ENCODE data around the gene HECW1. TPM values are rescaled to one million over a fixed set of nuclear protein-coding genes. Genes with fewer than 3 reads are reported as not detected.
A peak's percentile ranks its signal among the peaks of the same experiment; 100 is the strongest.
"Not testable (repeated sequence)": the region's sequence is repeated elsewhere in the genome, so short reads cannot be mapped to it uniquely, and the experiment has no call there.

Gene HECW1
- total and polyA plus RNA-seq, 2 donors (not counting 1 experiment from before 2014, with no cell fraction given) = not detected

- POLR2A ChIA-PET = no interaction called here
- peak overlapping the region; percentile 25 for H3K4me2 ChIP-seq (replicated peaks; ENCODE audit: low read depth, low read length, poor library complexity, severe bottlenecking)
- CTCF ChIA-PET = no interaction called here
- H3K36me3 ChIP-seq (replicated peaks in 1 of 2; ENCODE audit: control extremely low read depth in 1 of 2, control insufficient read depth in 1 of 2, extremely low read depth in 1 of 2, insufficient read depth in 2 of 2, low read length in 1 of 2) = no peaks in the 10 kb centered on the region
- H3K27me3 ChIP-seq (replicated peaks in 1 of 4; ENCODE audit: control extremely low read depth in 1 of 4, control insufficient read depth in 3 of 4, insufficient read depth in 4 of 4, low read length in 3 of 4) = no peaks in the 10 kb centered on the region
- H3K9me3 ChIP-seq (ENCODE audit: control extremely low read depth in 1 of 3, control insufficient read depth in 2 of 3, insufficient read depth in 1 of 3, low read length in 2 of 3) = peaks cover 0 to 4% (median 0%) of the 10 kb centered on the region in 3 donors
- no peaks in the 10 kb centered on the region for H4K20me1 ChIP-seq (ENCODE audit: control insufficient read depth, insufficient read depth, low read length, poor library complexity, severe bottlenecking)
- ATAC-seq (ENCODE audit: low read depth) (no peak), DNase-seq (no peak)
- Mint-ChIP-seq H3K9me3 (ENCODE audit: insufficient read depth) (no peaks in the 10 kb centered on the region), H3K4me3 (no peak overlapping the region), H3K27ac (peak overlapping the region; percentile 44), H3K4me1 (peaks cover 20% of the 10 kb centered on the region), H3K27me3 (no peaks in the 10 kb centered on the region)
- H3K4me1 ChIP-seq (ENCODE audit: control insufficient read depth in 2 of 2, insufficient read depth in 2 of 2, low read length in 2 of 2) = peaks cover 0 to 5% of the 10 kb centered on the region in 2 donors
- peak overlapping the region; percentile 45 for H2AFZ ChIP-seq (ENCODE audit: insufficient read depth, low read depth, low read length, poor library complexity, severe bottlenecking)
- H3K9ac ChIP-seq (ENCODE audit: low read length) = no peak overlapping the region
- no peaks in the 10 kb centered on the region for H3K79me2 ChIP-seq (ENCODE audit: control insufficient read depth, insufficient read depth, low read length)
- 50% methylated on average over 1 of the region's 6 CpGs for WGBS (ENCODE audit: insufficient coverage)
- TF ChIP-seq CTCF (IDR thresholded peaks at IDR 0.05) = no peak
- TF ChIP-seq EZH2 (IDR thresholded peaks at IDR 0.05; ENCODE audit: borderline replicate concordance, insufficient read depth, low read depth, low read length, poor library complexity, severe bottlenecking) = no peak
- H3K4me3 ChIP-seq (ENCODE audit: control extremely low read depth in 1 of 5, extremely low read depth in 1 of 5, insufficient read depth in 1 of 5, low read depth in 2 of 5, low read length in 4 of 5) = no peak overlapping the region
- intact Hi-C loops (cut with micrococcal nuclease) = no loop called here
- H3K27ac ChIP-seq (ENCODE audit: low read length in 2 of 2) = no peak overlapping the region
Measured at GRCh38 chr7:43072530-43072929, 39.9 kb upstream of the HECW1 start.

- H3K27ac ChIP-seq (ENCODE audit: low read length in 2 of 2); CTCF ChIA-PET; intact Hi-C loops (cut with micrococcal nuclease); H3K9me3 Mint-ChIP-seq (ENCODE audit: insufficient read depth); H3K4me3 Mint-ChIP-seq; H3K4me1 ChIP-seq (ENCODE audit: control insufficient read depth in 2 of 2, insufficient read depth in 2 of 2, low read length in 2 of 2); DNase-seq; ATAC-seq (ENCODE audit: low read depth); H3K27ac Mint-ChIP-seq; H3K36me3 ChIP-seq (replicated peaks in 1 of 2; ENCODE audit: control extremely low read depth in 1 of 2, control insufficient read depth in 1 of 2, extremely low read depth in 1 of 2, insufficient read depth in 2 of 2, low read length in 1 of 2); H3K9ac ChIP-seq (ENCODE audit: low read length); H4K20me1 ChIP-seq (ENCODE audit: control insufficient read depth, insufficient read depth, low read length, poor library complexity, severe bottlenecking); H3K4me2 ChIP-seq (replicated peaks; ENCODE audit: low read depth, low read length, poor library complexity, severe bottlenecking); H3K9me3 ChIP-seq (ENCODE audit: control extremely low read depth in 1 of 3, control insufficient read depth in 2 of 3, insufficient read depth in 1 of 3, low read length in 2 of 3); H2AFZ ChIP-seq (ENCODE audit: insufficient read depth, low read depth, low read length, poor library complexity, severe bottlenecking); H3K4me3 ChIP-seq (ENCODE audit: control extremely low read depth in 1 of 5, extremely low read depth in 1 of 5, insufficient read depth in 1 of 5, low read depth in 2 of 5, low read length in 4 of 5); H3K27me3 Mint-ChIP-seq; H3K79me2 ChIP-seq (ENCODE audit: control insufficient read depth, insufficient read depth, low read length); H3K27me3 ChIP-seq (replicated peaks in 1 of 4; ENCODE audit: control extremely low read depth in 1 of 4, control insufficient read depth in 3 of 4, insufficient read depth in 4 of 4, low read length in 3 of 4); POLR2A ChIA-PET: not testable (repeated sequence)
- WGBS (ENCODE audit: insufficient coverage) = no CpG with 5 or more reads among the region's 4 CpGs
- H3K4me1 Mint-ChIP-seq = peaks cover 20% of the 10 kb centered on the region
Measured at GRCh38 chr7:43073811-43074210, 38.6 kb upstream of the HECW1 start.

Data from B cell (primary cell).